K562 (cell line): Measurements from ENCODE around the gene SLC17A9. TPM values are rescaled to one million over a fixed set of nuclear protein-coding genes. Genes with fewer than 3 reads are reported as not detected.
A peak's percentile ranks its signal among the peaks of the same experiment; 100 is the strongest.

Experiments used
- BRCA1 ChIP-seq, 2 experiments: fragments of 450-650 bp in 1 of 2; sonication (generic) in 1 of 2; formaldehyde crosslinking in 1 of 2; IDR thresholded peaks; 2 replicates each; pipeline versions ENCODE4 v1.5.0 to v1.6.1; 2017 to 2020; ENCODE audit warnings: mild to moderate bottlenecking in 1 of 2, missing genetic modification reagents in 1 of 2
- ELK1 ChIP-seq: sonication (generic); formaldehyde crosslinking; IDR thresholded peaks from 2 replicates; pipeline ENCODE4 v1.8.1; 2022; ENCODE audit warnings: missing genetic modification reagents
- FOXM1 ChIP-seq, 2 experiments: fragments of 450-650 bp in 1 of 2; sonication (generic) in 1 of 2; formaldehyde crosslinking in 1 of 2; IDR thresholded peaks; 2 replicates each; pipeline versions ENCODE4 v1.6.1 to v1.9.0; 2017 to 2022; ENCODE audit warnings: low read depth in 2 of 2, mild to moderate bottlenecking in 2 of 2, missing genetic modification reagents in 1 of 2, moderate library complexity in 1 of 2
- MAZ ChIP-seq, 2 experiments: fragments of 450-650 bp in 1 of 2; sonication (generic) in 1 of 2; formaldehyde crosslinking; IDR thresholded peaks in 1 of 2; conservative IDR thresholded peaks in 1 of 2; 2 replicates each; pipeline versions ENCODE4 v1.4.0 to v1.5.0; 2020; ENCODE audit warnings: mild to moderate bottlenecking in 1 of 2, missing genetic modification reagents in 1 of 2
- MIER1 ChIP-seq: fragments of 450-650 bp; IDR thresholded peaks from 2 replicates; pipeline ENCODE4 v1.6.1; 2016; ENCODE audit warnings: antibody characterized with exemption, mild to moderate bottlenecking, low read depth
- MYBL2 ChIP-seq, 2 experiments: fragments of 450-650 bp in 1 of 2; sonication (generic) in 1 of 2; formaldehyde crosslinking in 1 of 2; IDR thresholded peaks; 2 replicates each; pipeline versions ENCODE4 v1.6.1 to v1.8.1; 2017 to 2022; ENCODE audit warnings: borderline replicate concordance in 1 of 2, inconsistent platforms in 1 of 2, low read depth in 1 of 2, mild to moderate bottlenecking in 1 of 2, missing genetic modification reagents in 1 of 2, moderate library complexity in 1 of 2
- PHB ChIP-seq: fragments of 250-450 bp; sonication (Bioruptor Pico); IDR thresholded peaks from 2 replicates; pipeline ENCODE4 v1.5.0; 2021
- PHF21A ChIP-seq: fragments of 450-650 bp; IDR thresholded peaks from 2 replicates; pipeline ENCODE4 v1.6.1; 2017; ENCODE audit warnings: low read depth, borderline replicate concordance
- TSC22D4 ChIP-seq: fragments of 450-650 bp; IDR thresholded peaks from 2 replicates; pipeline ENCODE4 v1.6.1; 2016; ENCODE audit warnings: missing genetic modification characterization, missing biosample characterization, control low read depth
- ZBED1 ChIP-seq: IDR thresholded peaks from 2 replicates; pipeline ENCODE4 v1.6.1; 2014
- ZNF280A ChIP-seq: fragments of 450-650 bp; IDR thresholded peaks from 2 replicates; pipeline ENCODE4 v1.6.1; 2018; ENCODE audit warnings: mild to moderate bottlenecking, low read depth; ENCODE audit not compliant: partially characterized antibody
- ZNF551 ChIP-seq: fragments of 250-450 bp; sonication (Bioruptor Pico); IDR thresholded peaks from 2 replicates; pipeline ENCODE4 v1.5.0; 2021; ENCODE audit warnings: mild to moderate bottlenecking, moderate library complexity
- ZNF57 ChIP-seq: fragments of 450-650 bp; formaldehyde crosslinking; IDR thresholded peaks from 2 replicates; pipeline ENCODE4 v1.4.0; 2020; ENCODE audit warnings: mild to moderate bottlenecking, moderate library complexity
- polyA plus RNA-seq, 8 experiments: library from polyadenylated mRNA; depleted of rRNA in 4 of 8; stranded (reverse) in 5 of 8; unstranded in 3 of 8; fragments of >200 nt; fragmentation: Nextera tagmentation in 2 of 8; fragmentation: Illumina TruSeq in 1 of 8; extraction: Ambion mirVana in 2 of 8; extraction: Trizol in 1 of 8; gene quantifications; 2 replicates each; pipeline versions ENCODE4 v1.2.1 to v1.2.3, GENCODE V29; 2011 to 2014; ENCODE audit warnings: inconsistent platforms in 1 of 8, missing spikeins in 1 of 8
- total RNA-seq, 7 experiments: library from RNA; depleted of rRNA in 6 of 7; stranded (reverse); fragments of >200 nt in 6 of 7; fragmentation: Illumina TruSeq in 2 of 7; extraction: Trizol in 2 of 7; gene quantifications; 2 replicates each; pipeline versions ENCODE4 v1.2.1 to v1.2.3, GENCODE V29; 2011 to 2021; ENCODE audit warnings: low replicate concordance in 1 of 7
- TF ChIP-seq, protein P1 (sequence below), 2 experiments: fragments of 450-650 bp in 1 of 2; sonication (generic) in 1 of 2; formaldehyde crosslinking in 1 of 2; IDR thresholded peaks; 2 replicates each; pipeline versions ENCODE4 v1.7.1 to v1.9.0; 2016 to 2022; ENCODE audit warnings: inconsistent platforms in 1 of 2, mild to moderate bottlenecking in 1 of 2, missing genetic modification reagents in 1 of 2

Gene SLC17A9
- total and polyA plus RNA-seq, 9 of the 15 experiments (the other 6 are each of a cell fraction or from before 2014, with no cell fraction given) = 0.04 to 0.31 TPM; not detected in 7

DNA sequence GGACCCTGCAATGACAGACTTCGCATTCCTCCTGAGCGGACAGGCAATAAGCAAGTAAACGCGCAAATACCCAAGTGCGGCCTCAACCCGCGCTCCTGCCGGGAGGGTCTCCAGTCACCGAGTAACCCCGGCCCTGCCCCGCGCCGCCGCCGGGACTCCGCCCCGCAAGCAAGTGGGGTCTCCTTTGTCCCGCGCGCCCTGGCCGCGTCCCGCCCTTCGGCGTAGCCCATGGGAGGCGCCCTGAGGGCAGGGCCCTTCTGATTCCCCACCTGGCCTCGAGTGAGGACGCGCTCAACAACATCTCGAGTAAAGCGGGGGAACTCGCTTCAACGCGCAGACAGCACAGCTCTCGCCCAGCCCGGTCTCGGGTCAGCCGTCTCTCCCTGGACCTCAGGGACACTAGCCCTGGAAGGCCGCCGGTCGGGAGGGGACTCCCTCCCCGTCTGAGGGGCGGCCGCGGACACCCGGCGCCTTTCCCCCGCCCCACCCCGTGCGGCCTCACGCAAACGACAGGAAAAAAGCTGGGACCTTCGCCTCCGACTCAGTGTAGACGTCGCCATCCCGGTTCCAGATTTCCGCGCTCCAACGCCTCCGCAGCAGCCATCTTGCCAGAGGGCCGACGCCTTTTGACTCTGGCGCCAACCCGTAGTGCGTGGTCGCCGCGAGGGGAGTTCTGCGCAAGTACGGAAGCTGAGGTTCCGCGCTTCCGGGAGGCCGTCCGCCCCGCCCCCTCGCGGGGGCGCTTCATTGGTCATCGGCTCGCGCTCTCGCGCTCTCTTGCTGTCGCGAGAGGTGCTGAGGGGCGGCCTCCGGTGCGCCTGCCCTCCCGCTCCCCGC lies 15.0 kb upstream of the SLC17A9 start (continued):
- TF ChIP-seq, protein P1, sequence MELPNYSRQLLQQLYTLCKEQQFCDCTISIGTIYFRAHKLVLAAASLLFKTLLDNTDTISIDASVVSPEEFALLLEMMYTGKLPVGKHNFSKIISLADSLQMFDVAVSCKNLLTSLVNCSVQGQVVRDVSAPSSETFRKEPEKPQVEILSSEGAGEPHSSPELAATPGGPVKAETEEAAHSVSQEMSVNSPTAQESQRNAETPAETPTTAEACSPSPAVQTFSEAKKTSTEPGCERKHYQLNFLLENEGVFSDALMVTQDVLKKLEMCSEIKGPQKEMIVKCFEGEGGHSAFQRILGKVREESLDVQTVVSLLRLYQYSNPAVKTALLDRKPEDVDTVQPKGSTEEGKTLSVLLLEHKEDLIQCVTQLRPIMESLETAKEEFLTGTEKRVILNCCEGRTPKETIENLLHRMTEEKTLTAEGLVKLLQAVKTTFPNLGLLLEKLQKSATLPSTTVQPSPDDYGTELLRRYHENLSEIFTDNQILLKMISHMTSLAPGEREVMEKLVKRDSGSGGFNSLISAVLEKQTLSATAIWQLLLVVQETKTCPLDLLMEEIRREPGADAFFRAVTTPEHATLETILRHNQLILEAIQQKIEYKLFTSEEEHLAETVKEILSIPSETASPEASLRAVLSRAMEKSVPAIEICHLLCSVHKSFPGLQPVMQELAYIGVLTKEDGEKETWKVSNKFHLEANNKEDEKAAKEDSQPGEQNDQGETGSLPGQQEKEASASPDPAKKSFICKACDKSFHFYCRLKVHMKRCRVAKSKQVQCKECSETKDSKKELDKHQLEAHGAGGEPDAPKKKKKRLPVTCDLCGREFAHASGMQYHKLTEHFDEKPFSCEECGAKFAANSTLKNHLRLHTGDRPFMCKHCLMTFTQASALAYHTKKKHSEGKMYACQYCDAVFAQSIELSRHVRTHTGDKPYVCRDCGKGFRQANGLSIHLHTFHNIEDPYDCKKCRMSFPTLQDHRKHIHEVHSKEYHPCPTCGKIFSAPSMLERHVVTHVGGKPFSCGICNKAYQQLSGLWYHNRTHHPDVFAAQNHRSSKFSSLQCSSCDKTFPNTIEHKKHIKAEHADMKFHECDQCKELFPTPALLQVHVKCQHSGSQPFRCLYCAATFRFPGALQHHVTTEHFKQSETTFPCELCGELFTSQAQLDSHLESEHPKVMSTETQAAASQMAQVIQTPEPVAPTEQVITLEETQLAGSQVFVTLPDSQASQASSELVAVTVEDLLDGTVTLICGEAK (IDR thresholded peaks at IDR 0.05) = peak; percentile 88
- TF ChIP-seq, protein P1 (CRISPR knock-in tag; IDR thresholded peaks at IDR 0.05) = no peak
- no peak for TF ChIP-seq ZNF57 (CRISPR knock-in tag)
- no peak for TF ChIP-seq FOXM1 (IDR thresholded peaks at IDR 0.05; ENCODE audit: low read depth)
- peak; percentile 88 for TF ChIP-seq FOXM1 (CRISPR knock-in tag; IDR thresholded peaks at IDR 0.05; ENCODE audit: low read depth)
- no peak for TF ChIP-seq MIER1
- no peak for TF ChIP-seq ZNF551 (CRISPR knock-in tag)
- no peak for TF ChIP-seq PHB (CRISPR knock-in tag)
- TF ChIP-seq BRCA1 (IDR thresholded peaks at IDR 0.05) = no peak
- no peak for TF ChIP-seq BRCA1 (CRISPR knock-in tag; IDR thresholded peaks at IDR 0.05)
- no peak for TF ChIP-seq PHF21A
- TF ChIP-seq TSC22D4 (tag) = no peak
- no peak for TF ChIP-seq MYBL2 (IDR thresholded peaks at IDR 0.05; ENCODE audit: low read depth)
- TF ChIP-seq MYBL2 (CRISPR knock-in tag; IDR thresholded peaks at IDR 0.05; ENCODE audit: borderline replicate concordance) = no peak
- no peak for TF ChIP-seq ZBED1
- TF ChIP-seq ZNF280A = no peak
- no peak for TF ChIP-seq ELK1 (CRISPR knock-in tag)
- peak; percentile 64 to 89 for TF ChIP-seq MAZ (CRISPR knock-in tag; conservative IDR thresholded peaks at IDR 0.05 in 1 of 2, IDR thresholded peaks at IDR 0.05 in 1 of 2)
